ENCODE data around the gene CTBS. TPM values are rescaled to one million over a fixed set of nuclear protein-coding genes. Genes with fewer than 3 reads are reported as not detected.

Gene CTBS
- total and polyA plus RNA-seq, 2 of the 13 experiments (the other 11 are each of a cell fraction or from before 2014, with no cell fraction given): 4.7 to 12.4 TPM

DNA sequence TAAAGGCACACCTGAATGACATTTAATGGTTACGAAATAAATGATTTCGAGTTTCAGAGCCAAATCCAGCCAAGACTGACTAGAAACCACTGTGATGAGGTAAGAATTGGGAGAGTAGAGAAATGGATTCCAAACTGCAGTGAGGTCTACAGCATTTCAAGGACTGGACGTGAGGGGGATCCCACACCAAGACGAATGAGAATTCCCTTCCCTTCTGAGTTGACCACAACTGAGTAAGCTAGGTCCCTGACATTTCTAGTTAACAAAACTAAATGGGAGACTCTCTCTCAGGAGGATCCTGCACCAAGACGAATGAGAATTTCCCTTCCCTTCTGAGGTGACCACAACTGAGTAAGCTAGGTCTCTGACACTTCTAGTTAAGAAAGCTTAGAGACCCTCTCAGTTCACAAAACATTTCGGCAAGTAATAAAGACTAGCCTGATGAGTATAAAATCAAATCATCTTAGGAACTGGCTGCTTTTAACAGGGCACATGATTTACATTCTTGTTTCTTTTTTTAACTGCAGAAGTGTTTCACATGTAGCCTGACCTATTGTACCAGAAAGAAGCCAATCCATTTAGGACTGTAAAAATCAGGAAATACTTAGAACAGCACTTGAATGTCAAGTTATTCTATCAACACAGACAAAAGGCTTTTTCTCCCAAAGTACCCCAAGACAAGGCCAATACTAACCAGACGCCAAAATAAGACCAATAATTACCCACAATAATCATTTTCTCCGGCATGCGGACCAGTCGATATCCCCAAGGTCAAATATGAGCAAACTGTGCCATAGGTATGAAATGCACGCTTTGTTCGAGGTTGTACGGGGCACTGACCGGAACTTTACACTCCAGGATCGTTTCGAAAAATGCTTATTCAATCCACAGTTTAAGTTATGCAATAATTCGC, 69.4 kb downstream of the CTBS start (continued):
- TF ChIP-seq HNRNPUL1 (IDR thresholded peaks at IDR 0.05; ENCODE audit: low read depth, low read length) (no peak), CEBPB (IDR thresholded peaks at IDR 0.05; ENCODE audit: borderline replicate concordance, low read depth, low read length) (peak; percentile 90), GATAD2A (CRISPR knock-in tag; IDR thresholded peaks at IDR 0.05) (peak; percentile 86), ZNF773 (CRISPR knock-in tag; IDR thresholded peaks at IDR 0.05; ENCODE audit: borderline replicate concordance) (no peak), MIER3 (CRISPR knock-in tag; IDR thresholded peaks at IDR 0.05; ENCODE audit: borderline replicate concordance) (peak; percentile 63; the same call in 1 of the 2 replicates), TEAD3 (CRISPR knock-in tag; optimal IDR thresholded peaks at IDR 0.05; ENCODE audit: borderline replicate concordance) (peak; percentile 81), GZF1 (CRISPR knock-in tag; IDR thresholded peaks at IDR 0.05) (no peak), NFIC (IDR thresholded peaks at IDR 0.05; ENCODE audit: low read length) (0 out of 2 replicates have a peak, but pooled peaks have one; percentile 20), ZNF878 (CRISPR knock-in tag; IDR thresholded peaks at IDR 0.05) (peak; percentile 79; the same call in 1 of the 2 replicates), HOXA5 (CRISPR knock-in tag; IDR thresholded peaks at IDR 0.05) (peak; percentile 17; the same call in 1 of the 2 replicates), CREM (IDR thresholded peaks at IDR 0.05) (peak; percentile 46; the same call in 1 of the 2 replicates), CREM (CRISPR knock-in tag; IDR thresholded peaks at IDR 0.05) (no peak), HOXA3 (CRISPR knock-in tag; IDR thresholded peaks at IDR 0.05) (peak; percentile 59; the same call in 1 of the 2 replicates), ZNF543 (CRISPR knock-in tag; IDR thresholded peaks at IDR 0.05) (0 out of 2 replicates have a peak, but pooled peaks have one; percentile 10), ZNF446 (CRISPR knock-in tag; IDR thresholded peaks at IDR 0.05) (0 out of 2 replicates have a peak, but pooled peaks have one; percentile 32), GABPA (IDR thresholded peaks at IDR 0.05; ENCODE audit: low read depth, low read length) (no peak), GABPA (CRISPR knock-in tag; IDR thresholded peaks at IDR 0.05; ENCODE audit: low read depth) (peak; percentile 51; the same call in 1 of the 2 replicates), ZFP41 (CRISPR knock-in tag; IDR thresholded peaks at IDR 0.05; ENCODE audit: borderline replicate concordance) (no peak), FOXP1 (IDR thresholded peaks at IDR 0.05) (no peak), FOXP1 (CRISPR knock-in tag; IDR thresholded peaks at IDR 0.05) (peak; percentile 47; the same call in 1 of the 2 replicates), KLF16 (CRISPR knock-in tag; IDR thresholded peaks at IDR 0.05) (peak in 1 of 2 experiments; percentile 75; a peak in 2 of 4 replicates), SIN3A (IDR thresholded peaks at IDR 0.05; ENCODE audit: borderline replicate concordance, low read depth, low read length) (0 out of 2 replicates have a peak, but pooled peaks have one; percentile 43), PAF1 (CRISPR knock-in tag; IDR thresholded peaks at IDR 0.05) (peak; percentile 96), ZNF232 (CRISPR knock-in tag; IDR thresholded peaks at IDR 0.05; ENCODE audit: borderline replicate concordance) (peak; percentile 48; the same call in 1 of the 2 replicates), GATAD1 (CRISPR knock-in tag; IDR thresholded peaks at IDR 0.05) (peak; percentile 52; the same call in 1 of the 2 replicates), SOX5 (CRISPR knock-in tag; IDR thresholded peaks at IDR 0.05; ENCODE audit: borderline replicate concordance) (peak; percentile 78; the same call in 1 of the 2 replicates), NR2F2 (IDR thresholded peaks at IDR 0.05; ENCODE audit: borderline replicate concordance, low read depth) (peak; percentile 33; the same call in 1 of the 2 replicates)
- TF ChIP-seq, protein P1, sequence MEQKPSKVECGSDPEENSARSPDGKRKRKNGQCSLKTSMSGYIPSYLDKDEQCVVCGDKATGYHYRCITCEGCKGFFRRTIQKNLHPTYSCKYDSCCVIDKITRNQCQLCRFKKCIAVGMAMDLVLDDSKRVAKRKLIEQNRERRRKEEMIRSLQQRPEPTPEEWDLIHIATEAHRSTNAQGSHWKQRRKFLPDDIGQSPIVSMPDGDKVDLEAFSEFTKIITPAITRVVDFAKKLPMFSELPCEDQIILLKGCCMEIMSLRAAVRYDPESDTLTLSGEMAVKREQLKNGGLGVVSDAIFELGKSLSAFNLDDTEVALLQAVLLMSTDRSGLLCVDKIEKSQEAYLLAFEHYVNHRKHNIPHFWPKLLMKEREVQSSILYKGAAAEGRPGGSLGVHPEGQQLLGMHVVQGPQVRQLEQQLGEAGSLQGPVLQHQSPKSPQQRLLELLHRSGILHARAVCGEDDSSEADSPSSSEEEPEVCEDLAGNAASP (CRISPR knock-in tag; IDR thresholded peaks at IDR 0.05; ENCODE audit: borderline replicate concordance): 0 out of 2 replicates have a peak, but pooled peaks have one; percentile 18
- TF ChIP-seq, protein P2, sequence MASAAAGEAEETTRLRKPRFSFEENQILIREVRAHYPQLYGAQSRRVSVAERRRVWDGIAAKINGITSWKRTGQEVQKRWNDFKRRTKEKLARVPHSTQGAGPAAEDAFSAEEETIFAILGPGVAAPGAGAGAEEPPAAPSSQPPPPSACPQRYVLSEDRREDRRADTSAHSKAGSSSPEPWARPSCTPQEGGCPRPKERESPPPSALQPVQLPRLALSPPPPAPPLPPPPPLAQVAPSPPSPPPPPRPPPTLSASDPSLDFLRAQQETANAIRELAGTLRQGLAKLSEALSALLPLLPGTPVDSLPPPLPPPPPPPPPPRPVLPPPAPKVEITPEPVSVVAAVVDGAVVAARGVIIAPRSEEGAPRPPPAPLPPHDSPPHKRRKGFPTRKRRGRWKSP (CRISPR knock-in tag; IDR thresholded peaks at IDR 0.05): peak; percentile 29; the same call in 1 of the 2 replicates
- TF ChIP-seq, protein P3, sequence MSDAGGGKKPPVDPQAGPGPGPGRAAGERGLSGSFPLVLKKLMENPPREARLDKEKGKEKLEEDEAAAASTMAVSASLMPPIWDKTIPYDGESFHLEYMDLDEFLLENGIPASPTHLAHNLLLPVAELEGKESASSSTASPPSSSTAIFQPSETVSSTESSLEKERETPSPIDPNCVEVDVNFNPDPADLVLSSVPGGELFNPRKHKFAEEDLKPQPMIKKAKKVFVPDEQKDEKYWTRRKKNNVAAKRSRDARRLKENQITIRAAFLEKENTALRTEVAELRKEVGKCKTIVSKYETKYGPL (CRISPR knock-in tag; IDR thresholded peaks at IDR 0.05): peak; percentile 82; the same call in 1 of the 2 replicates

All from HepG2 (cell line).